Body of pancreas (tissue), 4 donors: Measurements from ENCODE around the gene TEAD1. TPM values are rescaled to one million over a fixed set of nuclear protein-coding genes. Genes with fewer than 3 reads are reported as not detected.

Experiments used
- ATAC-seq: fragments of 150-250 bp; one replicate; pipeline ENCODE4 v1.9.1; 2016
- DNase-seq, 4 donors: peaks; one replicate each; pipeline ENCODE4 v3.0.0-alpha.2; 2019
- H3K27ac ChIP-seq, 4 donors: fragments of 200-600 bp; sonication (generic); 1 replicate in 3 of 4; 2 replicates in 1 of 4; pipeline versions ENCODE4 v1.5.1 to v1.6.1; 2016 to 2019; ENCODE audit warnings: mild to moderate bottlenecking in 1 of 4, mixed read lengths in 1 of 4, moderate library complexity in 1 of 4
- H3K27me3 ChIP-seq, 2 donors: fragments of 200-600 bp; sonication (generic); one replicate each; pipeline ENCODE4 v1.6.0; 2016; ENCODE audit warnings: mild to moderate bottlenecking in 1 of 2
- H3K36me3 ChIP-seq, 2 donors: fragments of 200-600 bp; sonication (generic); replicated peaks in 1 of 2; 2 replicates each; pipeline ENCODE4 v1.5.1; 2016; ENCODE audit warnings: low read depth in 2 of 2; ENCODE audit not compliant: insufficient read depth in 1 of 2
- H3K4me1 ChIP-seq: fragments of 200-600 bp; sonication (generic); one replicate; pipeline ENCODE4 v1.6.0; 2016
- H3K4me3 ChIP-seq, 2 donors: fragments of 200-600 bp; sonication (generic); 1 replicate in 1 of 2; 2 replicates in 1 of 2; pipeline ENCODE4 v1.5.1; 2016 to 2019
- H3K9me3 ChIP-seq, 3 donors: fragments of 200-600 bp; sonication (generic); 1 replicate in 2 of 3; 2 replicates in 1 of 3; pipeline ENCODE4 v1.5.1; 2016
- POLR2A ChIP-seq, 3 donors: fragments of 450-650 bp; IDR thresholded peaks; one replicate each; pipeline ENCODE4 v1.6.1; 2016; ENCODE audit warnings: antibody characterized with exemption in 3 of 3, mild to moderate bottlenecking in 2 of 3
- WGBS, 2 donors: methylation state at CpG; one replicate each; pipeline ENCODE4 v1.1.5; 2017; 5-methylcytosine and 5-hydroxymethylcytosine counted together
- intact Hi-C: fragments of 100-400 bp; cut with DNase I; formaldehyde crosslinking; loops from one replicate; pipeline ENCODE4 v1.15.1; 2023
- total RNA-seq, 2 donors: library from RNA; depleted of rRNA; stranded (reverse); fragments of >200 nt; gene quantifications; one replicate each; pipeline ENCODE4 v1.1.0, GENCODE V29; 2016
- TF ChIP-seq, protein P1 (sequence below), 7 experiments: fragments of 450-650 bp in 4 of 7; fragments of 200-600 bp in 3 of 7; sonication (generic) in 3 of 7; IDR thresholded peaks; one replicate each; pipeline ENCODE4 v1.5.1; 2016 to 2019; ENCODE audit warnings: antibody characterized with exemption in 7 of 7

The TEAD1 gene
- total RNA-seq, 2 donors from 2014 or later: 36.9 to 55.0 TPM

DNA sequence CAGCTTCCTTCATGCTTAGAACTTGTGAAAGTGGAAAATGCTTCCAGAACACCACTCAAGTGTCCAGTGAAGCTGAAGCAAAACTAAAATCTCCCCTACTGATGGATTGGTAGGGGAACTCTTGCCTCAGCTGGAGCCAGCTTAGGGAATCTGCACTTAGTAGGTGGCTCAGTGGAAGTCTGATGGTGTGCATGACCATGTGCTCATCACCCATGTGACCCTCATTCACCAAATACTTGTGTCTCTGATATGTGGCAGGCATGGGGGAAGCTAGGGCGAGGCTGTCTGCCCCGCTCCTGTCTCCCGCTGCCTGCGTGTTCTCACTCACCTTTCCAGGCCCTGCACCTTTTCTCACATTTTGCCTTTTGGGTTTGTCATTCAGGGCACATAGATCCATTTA lies 7.2 kb downstream of the TEAD1 start:
- ATAC-seq (no peak), DNase-seq (no peak)
- no peak for TF ChIP-seq POLR2A (IDR thresholded peaks at IDR 0.05)
- TF ChIP-seq, protein P1, sequence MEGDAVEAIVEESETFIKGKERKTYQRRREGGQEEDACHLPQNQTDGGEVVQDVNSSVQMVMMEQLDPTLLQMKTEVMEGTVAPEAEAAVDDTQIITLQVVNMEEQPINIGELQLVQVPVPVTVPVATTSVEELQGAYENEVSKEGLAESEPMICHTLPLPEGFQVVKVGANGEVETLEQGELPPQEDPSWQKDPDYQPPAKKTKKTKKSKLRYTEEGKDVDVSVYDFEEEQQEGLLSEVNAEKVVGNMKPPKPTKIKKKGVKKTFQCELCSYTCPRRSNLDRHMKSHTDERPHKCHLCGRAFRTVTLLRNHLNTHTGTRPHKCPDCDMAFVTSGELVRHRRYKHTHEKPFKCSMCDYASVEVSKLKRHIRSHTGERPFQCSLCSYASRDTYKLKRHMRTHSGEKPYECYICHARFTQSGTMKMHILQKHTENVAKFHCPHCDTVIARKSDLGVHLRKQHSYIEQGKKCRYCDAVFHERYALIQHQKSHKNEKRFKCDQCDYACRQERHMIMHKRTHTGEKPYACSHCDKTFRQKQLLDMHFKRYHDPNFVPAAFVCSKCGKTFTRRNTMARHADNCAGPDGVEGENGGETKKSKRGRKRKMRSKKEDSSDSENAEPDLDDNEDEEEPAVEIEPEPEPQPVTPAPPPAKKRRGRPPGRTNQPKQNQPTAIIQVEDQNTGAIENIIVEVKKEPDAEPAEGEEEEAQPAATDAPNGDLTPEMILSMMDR (IDR thresholded peaks at IDR 0.05): no peak
- no peaks in the 10 kb centered on the region for H3K9me3 ChIP-seq
- 98 to 99% methylated on average over 4 of the region's 4 CpGs for whole genome bisulfite sequencing, 2 donors
- no peaks in the 10 kb centered on the region for H3K36me3 ChIP-seq
- H3K27ac ChIP-seq: peak overlapping the region in 1 of 4 donors; percentile 83
- H3K4me3 ChIP-seq: no peak overlapping the region
- no peaks in the 10 kb centered on the region for H3K27me3 ChIP-seq
- intact Hi-C loops: no loop called here
- peaks cover 63% of the 10 kb centered on the region for H3K4me1 ChIP-seq

DNA sequence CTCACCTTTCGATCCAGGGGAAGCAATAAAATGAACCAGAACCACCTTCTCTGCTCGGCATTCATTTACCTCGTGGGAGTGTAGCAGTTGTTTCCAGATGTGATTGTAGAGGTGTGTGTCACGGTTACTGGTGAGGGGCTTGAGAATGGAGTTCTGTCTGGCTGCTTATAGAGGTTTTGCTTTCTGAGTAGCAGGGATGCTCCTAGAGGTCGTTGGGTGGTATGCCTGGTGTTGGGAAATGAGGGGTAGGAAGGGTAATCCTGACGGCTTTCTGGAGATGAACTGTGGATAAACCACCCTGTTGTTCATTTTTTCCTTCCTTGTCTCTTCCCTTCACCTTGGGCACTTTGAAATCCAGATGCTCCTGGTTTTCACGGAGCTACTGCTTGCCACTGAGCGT lies 8.1 kb downstream of the TEAD1 start:
- WGBS, 2 donors: 42 to 49% methylated on average over 8 of the region's 8 CpGs
- no peaks in the 10 kb centered on the region for H3K9me3 ChIP-seq
- ATAC-seq (no peak), DNase-seq (no peak)
- H3K27ac ChIP-seq: peak overlapping the region in 3 of 4 donors; percentile 24 to 36 (median 33)
- intact Hi-C loops: no loop called here
- H3K4me3 ChIP-seq: no peak overlapping the region
- no peaks in the 10 kb centered on the region for H3K27me3 ChIP-seq
- peaks cover 62% of the 10 kb centered on the region for H3K4me1 ChIP-seq
- TF ChIP-seq, protein P1 (IDR thresholded peaks at IDR 0.05): no peak
- no peak for TF ChIP-seq POLR2A (IDR thresholded peaks at IDR 0.05)
- H3K36me3 ChIP-seq: no peaks in the 10 kb centered on the region

GRCh38 chr11:12682737-12683500 lies 8.7 kb downstream of the TEAD1 start:
- peak overlapping the region in 3 of 4 donors; percentile 24 to 36 (median 33) for H3K27ac ChIP-seq
- intact Hi-C loops: no loop called here
- no peaks in the 10 kb centered on the region for H3K9me3 ChIP-seq
- 60 to 66% methylated on average over 10 of the region's 10 CpGs for WGBS, 2 donors
- no peak overlapping the region for H3K4me3 ChIP-seq
- H3K4me1 ChIP-seq: peaks cover 67% of the 10 kb centered on the region
- DNase-seq (no peak), ATAC-seq (no peak)
- no peaks in the 10 kb centered on the region for H3K36me3 ChIP-seq
- TF ChIP-seq, protein P1 (IDR thresholded peaks at IDR 0.05): no peak
- no peak for TF ChIP-seq POLR2A (IDR thresholded peaks at IDR 0.05)
- H3K27me3 ChIP-seq: no peaks in the 10 kb centered on the region

DNA sequence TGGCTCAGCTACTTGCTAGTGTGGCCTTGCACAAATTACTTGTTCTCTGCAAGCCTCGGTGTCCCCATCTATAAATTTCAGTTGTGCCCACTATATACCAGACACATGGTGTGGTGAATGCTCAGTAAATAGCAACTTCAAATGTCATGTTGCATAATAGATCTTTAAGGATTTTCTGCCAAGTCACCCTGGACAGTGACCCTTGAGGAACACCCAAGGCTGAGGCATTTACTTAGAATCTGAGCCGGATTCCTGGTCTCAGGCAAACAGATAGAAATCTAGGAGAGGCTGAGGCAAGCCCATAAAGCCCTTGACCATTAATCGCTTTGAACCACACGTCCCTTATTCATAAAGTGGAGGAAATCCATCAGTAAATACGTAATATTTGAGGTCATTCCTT lies 9.7 kb downstream of the TEAD1 start:
- intact Hi-C loops: no loop called here
- Histone ChIP-seq H3K9me3 (no peaks in the 10 kb centered on the region), H3K36me3 (no peaks in the 10 kb centered on the region), H3K4me1 (peaks cover 75% of the 10 kb centered on the region), H3K4me3 (no peak overlapping the region), H3K27ac (no peak overlapping the region), H3K27me3 (no peaks in the 10 kb centered on the region)
- no peak for DNase-seq
- ATAC-seq: no peak
- TF ChIP-seq POLR2A (IDR thresholded peaks at IDR 0.05): no peak
- TF ChIP-seq, protein P1 (IDR thresholded peaks at IDR 0.05): no peak
- WGBS, 2 donors: 68 to 73% methylated on average over 5 of the region's 5 CpGs

GRCh38 chr11:12684315-12684714 lies 10.1 kb downstream of the TEAD1 start:
- no peak overlapping the region for H3K27ac ChIP-seq
- ATAC-seq: no peak
- no peak for DNase-seq
- H3K4me1 ChIP-seq: peaks cover 74% of the 10 kb centered on the region
- intact Hi-C loops: no loop called here
- 74 to 81% methylated on average over 4 of the region's 4 CpGs for WGBS, 2 donors
- no peak overlapping the region for H3K4me3 ChIP-seq
- TF ChIP-seq, protein P1 (IDR thresholded peaks at IDR 0.05): no peak
- TF ChIP-seq POLR2A (IDR thresholded peaks at IDR 0.05): no peak
- no peaks in the 10 kb centered on the region for H3K9me3 ChIP-seq
- H3K27me3 ChIP-seq: no peaks in the 10 kb centered on the region
- H3K36me3 ChIP-seq: no peaks in the 10 kb centered on the region
